Activated T-helper 1 cell treated with anti-CD3 and anti-CD28 coated beads, Interleukin-2, amount 50 U/mL, for 16 hours (primary cell): ENCODE data around the gene KRT34.
A peak's percentile ranks its signal among the peaks of the same experiment; 100 is the strongest.
"Not testable (repeated sequence)": the region's sequence is repeated elsewhere in the genome, so short reads cannot be mapped to it uniquely, and the experiment has no call there.

Experiments used
- DNase-seq, 2 donors: peaks; one replicate each; pipeline ENCODE4 v3.0.0-alpha.2; 2020; ENCODE audit warnings: low read depth in 1 of 2, low spot score in 1 of 2

The KRT34 gene

GRCh38 chr17:41367426-41368075 lies 14.6 kb downstream of the KRT34 start:
- DNase-seq = no peak

GRCh38 chr17:41366070-41366469 lies 16.0 kb downstream of the KRT34 start:
- DNase-seq = no peak

GRCh38 chr17:41363881-41364280 lies 18.2 kb downstream of the KRT34 start:
- DNase-seq = no peak

GRCh38 chr17:41360296-41360995 lies 21.7 kb downstream of the KRT34 start:
- DNase-seq = no peak

GRCh38 chr17:41354536-41354935 lies 27.6 kb downstream of the KRT34 start:
- DNase-seq = no peak

- no peak for DNase-seq
Measured at GRCh38 chr17:41352597-41353366, 29.3 kb downstream of the KRT34 start.

GRCh38 chr17:41351177-41351576 lies 30.9 kb downstream of the KRT34 start:
- DNase-seq = no peak

- not testable (repeated sequence) for DNase-seq
Measured at GRCh38 chr17:41350381-41350878, 31.7 kb downstream of the KRT34 start, which contains the start of gene KRT33A. Gene KRT33A (minus strand): TSS chr17:41350828. CDS start chr17:41350767, 61 bp downstream.

- no peak for DNase-seq
Measured at GRCh38 chr17:41347869-41348760, 34.0 kb downstream of the KRT34 start.

GRCh38 chr17:41346421-41346820 lies 35.7 kb downstream of the KRT34 start:
- DNase-seq = not testable (repeated sequence)

- DNase-seq = no peak
Measured at GRCh38 chr17:41345992-41346391, 36.1 kb downstream of the KRT34 start.

- DNase-seq = no peak
Measured at GRCh38 chr17:41343029-41343428, 39.1 kb downstream of the KRT34 start.

- peak in 1 of 2 donors; percentile 17 for DNase-seq
Measured at GRCh38 chr17:41340934-41341861, 40.9 kb downstream of the KRT34 start.

- DNase-seq = no peak
Measured at GRCh38 chr17:41340494-41340893, 41.6 kb downstream of the KRT34 start.

GRCh38 chr17:41339571-41340172 lies 42.4 kb downstream of the KRT34 start:
- no peak for DNase-seq

GRCh38 chr17:41338961-41339485 lies 43.1 kb downstream of the KRT34 start:
- peak in 1 of 2 donors; percentile 25 for DNase-seq

GRCh38 chr17:41335747-41336146 lies 46.4 kb downstream of the KRT34 start:
- no peak for DNase-seq

GRCh38 chr17:41334385-41335305 lies 47.5 kb downstream of the KRT34 start:
- no peak for DNase-seq
